Pons (tissue), 1 donor: Measurements from ENCODE around the gene CASK.
"Not testable (repeated sequence)": the region's sequence is repeated elsewhere in the genome, so short reads cannot be mapped to it uniquely, and the experiment has no call there.

ENCODE experiments used
- DNase-seq: peaks from one replicate; pipeline ENCODE4 v3.0.0-alpha.2; 2016; ENCODE audit warnings: low spot score

Gene CASK

DNA sequence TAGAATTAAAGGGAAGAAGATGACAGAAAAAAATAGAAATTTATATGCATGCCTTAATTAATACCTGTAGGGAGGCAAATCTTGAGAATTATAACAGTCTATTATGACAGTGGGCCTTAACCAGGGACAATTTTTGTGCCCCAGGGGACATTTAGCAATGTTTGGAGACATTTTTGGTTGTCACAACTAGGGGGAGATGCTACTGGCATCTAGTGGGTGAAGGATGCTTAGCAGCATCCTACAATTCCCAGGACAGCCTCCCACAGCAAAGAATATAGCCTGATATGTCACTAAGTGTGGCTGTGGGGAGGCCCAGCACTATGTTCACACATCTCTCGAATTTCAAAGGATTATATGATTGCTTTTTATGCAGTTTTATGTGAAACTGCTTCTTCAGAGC is 188.8 kb downstream of the CASK start:
- DNase-seq, result peak; percentile 32

DNA sequence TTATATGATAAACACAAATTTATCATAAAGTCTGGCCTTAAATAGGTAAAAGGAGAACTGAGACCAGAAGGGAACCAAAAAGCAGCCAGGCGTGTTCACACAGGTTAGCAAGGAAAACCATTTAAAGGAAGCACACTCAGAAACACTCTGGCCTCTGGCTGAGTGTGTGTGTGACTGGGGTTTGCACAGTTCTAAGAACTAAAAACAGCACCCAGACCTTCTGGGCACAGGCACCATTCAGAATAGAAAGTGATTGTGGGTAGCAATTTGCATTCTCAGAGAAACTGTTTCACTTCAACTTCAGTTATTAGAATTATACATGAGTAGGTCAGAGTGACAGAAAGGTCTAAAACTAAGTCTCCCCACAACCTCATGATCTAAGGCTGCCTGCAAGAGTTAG is 189.4 kb downstream of the CASK start:
- peak; percentile 15 for DNase-seq

DNA sequence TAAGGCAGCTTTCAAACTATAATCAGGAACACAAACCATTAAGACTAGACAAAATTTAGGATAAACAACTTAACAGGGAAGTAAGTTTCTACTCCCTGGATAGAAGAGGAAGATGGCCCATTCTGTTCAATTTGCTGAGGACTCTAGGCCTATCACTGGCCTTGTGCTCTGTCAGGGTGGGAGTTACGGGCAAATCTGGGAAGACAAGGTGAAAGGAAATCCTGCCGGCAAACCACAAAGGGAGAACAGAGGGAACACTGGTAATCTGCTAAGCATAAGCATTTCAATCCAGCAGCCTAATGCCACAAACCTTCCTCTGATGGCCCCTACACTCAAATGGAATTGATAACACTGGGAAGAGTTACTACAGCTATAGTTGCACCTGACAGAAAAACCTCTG is 191.1 kb downstream of the CASK start:
- no peak for DNase-seq

DNA sequence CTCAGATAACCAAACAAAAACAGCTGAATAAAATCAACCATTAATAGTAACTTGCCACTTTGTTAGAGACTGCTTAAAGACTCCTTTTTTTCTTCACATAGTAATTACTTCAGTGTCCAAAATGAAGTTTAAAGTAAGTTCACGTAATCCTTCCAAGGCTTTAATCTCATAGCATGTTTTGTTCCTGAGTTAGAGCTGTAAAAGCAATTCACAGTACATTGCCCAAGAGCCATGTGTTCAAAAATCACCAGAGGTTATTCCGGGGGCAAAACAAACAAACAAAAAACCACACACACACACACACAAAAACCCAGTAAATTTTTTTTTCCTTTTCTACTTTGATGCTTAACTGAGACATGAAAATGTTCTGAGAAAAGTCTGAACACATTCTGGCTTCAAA is 193.3 kb downstream of the CASK start:
- no peak for DNase-seq

DNA sequence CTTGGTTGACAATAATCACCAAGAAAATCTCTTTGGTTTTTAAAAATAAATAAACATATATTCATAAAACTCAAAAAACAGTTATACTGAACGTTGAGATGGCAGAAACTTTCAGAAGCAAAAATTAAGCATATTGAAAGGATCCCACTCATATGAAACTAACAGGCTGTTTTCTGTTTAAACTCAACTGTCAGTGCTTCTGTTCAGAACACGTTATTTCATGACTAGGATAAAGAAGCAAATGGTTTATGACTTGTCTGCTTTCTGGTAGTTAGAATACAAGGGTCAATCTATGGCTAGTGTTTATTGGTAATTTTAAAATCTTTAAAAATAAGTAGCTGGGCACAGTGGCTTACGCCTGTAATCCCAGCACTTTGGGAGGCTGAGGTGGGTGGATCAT is 195.2 kb downstream of the CASK start:
- no peak for DNase-seq

DNA sequence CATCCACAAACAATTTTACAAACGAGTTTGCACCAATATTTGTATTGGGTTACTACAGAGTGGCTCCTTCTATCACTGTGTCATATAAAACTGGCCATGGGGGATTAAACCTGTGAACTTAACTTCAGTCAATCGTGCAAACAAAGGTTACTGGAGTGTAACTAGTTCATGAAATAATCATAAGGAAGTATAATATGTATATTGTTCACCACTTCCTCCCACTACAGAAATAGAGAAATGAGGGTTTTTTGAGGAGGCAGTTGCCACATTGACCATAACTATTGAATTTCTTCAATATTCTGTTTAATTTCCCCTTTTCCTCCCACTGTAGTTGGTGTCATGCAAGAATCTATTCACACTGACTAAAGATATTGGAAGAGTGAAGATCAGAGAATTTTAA is 199.5 kb downstream of the CASK start, which contains the start of gene GPR82:
TSS of gene GPR82 (plus strand) at position 356 of the 400 bp plus-strand sequence. CDS start 2,846 bp downstream, outside the sequence.
- DNase-seq, result no peak

DNA sequence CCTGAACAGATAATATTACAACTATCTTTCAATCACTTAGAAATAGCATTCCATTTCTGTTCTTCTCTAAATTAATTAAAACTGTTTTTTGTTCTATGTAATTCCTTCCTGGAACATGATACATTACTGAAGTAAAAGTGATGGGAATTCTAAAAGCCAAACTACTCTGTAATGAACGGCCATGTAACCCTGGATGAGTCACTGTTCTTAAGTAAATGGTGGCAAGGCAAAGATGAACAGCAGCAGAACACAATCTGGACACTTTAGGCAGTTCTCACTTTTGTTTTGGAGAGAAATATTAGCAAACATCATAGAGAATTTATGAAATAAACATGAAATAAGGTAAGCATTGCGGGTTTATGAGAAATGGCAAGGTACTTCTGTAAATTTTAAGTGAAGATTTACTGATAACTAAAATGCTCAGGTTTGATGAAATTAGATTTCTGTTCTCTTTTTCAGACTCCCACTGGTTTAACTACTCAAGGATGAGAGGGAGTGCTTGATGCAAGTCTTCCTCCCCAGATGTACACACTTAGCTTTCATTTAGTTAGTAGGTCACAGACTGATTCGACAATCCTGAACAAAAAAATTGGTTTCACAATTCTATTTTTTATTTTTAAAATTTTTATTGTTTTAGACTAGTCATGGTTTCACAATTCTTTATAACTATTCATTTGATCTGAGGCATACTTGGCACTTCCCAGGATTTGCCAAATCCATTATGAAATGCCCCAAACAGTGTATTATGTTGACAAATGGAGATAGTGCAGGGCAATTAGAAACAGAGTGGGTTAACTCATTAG is 200.3 kb downstream of the CASK start:
- no peak for DNase-seq

DNA sequence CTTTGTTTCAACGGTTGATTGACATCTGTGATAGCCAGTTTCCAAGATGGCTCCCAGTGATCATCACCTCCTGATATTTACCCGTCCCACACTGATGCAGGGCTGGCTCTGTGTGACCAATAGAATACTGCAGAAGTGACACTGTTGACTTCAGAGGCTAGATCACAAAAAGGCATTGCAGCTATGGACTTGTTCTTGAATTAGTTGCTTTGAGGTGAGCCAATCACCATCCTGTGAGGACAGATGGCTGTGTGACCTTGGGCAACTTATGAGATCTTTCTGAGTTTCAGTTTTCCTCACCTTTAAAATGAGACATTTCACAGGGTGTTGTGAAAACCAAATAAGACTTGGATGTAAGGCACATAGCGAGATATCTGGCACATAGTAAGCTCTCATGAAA is 201.1 kb downstream of the CASK start:
- no peak for DNase-seq

DNA sequence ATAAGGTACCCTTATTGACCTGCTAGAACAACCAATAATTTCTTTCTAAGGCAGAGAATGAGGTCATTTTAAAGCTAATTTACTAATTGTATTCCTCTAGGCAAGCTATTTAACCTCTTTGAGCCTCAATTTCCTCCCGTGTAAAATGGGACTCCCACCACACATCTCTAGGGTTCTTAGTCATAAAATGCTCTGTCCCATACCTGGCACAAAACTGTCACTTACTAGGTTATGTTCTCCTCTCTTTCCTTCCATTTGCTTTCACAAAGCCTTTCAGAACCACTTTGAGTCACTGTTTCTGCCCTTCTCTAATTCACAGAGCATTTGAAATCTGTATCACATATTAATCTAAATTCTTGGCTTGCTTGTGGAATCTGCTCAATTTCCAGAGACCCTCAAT is 201.8 kb downstream of the CASK start:
- no peak for DNase-seq

DNA sequence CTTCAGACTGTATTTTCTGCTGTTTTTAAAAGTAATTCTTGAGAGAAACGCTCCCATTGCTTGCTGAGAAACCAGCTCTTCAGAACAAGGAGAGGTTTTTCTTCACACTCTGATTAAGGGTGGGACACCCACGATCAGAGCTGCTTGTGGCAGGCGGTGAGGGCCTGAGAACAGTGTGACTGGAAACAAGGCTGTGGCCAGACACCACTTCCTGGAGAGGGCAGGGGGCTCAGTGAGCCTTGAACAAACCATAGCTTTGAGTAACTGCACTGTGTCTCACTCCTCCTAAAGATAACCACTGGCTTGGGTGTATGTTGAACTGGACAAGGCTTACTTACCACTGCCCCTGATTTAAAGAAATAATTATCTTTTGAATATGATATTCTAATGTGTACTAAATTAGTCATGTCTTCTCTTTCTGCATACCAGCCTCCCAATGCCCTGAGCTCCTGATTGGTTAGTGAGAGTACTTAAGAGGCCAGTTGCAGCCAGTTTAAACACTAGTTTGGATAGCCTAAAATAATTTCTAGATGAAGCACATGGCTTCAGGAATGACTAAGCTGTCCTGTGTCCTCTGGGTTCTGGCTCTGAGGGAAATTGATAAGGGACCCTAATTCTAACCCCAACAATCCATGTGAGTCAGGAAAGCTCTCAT is 203.1 kb downstream of the CASK start:
- no peak for DNase-seq

DNA sequence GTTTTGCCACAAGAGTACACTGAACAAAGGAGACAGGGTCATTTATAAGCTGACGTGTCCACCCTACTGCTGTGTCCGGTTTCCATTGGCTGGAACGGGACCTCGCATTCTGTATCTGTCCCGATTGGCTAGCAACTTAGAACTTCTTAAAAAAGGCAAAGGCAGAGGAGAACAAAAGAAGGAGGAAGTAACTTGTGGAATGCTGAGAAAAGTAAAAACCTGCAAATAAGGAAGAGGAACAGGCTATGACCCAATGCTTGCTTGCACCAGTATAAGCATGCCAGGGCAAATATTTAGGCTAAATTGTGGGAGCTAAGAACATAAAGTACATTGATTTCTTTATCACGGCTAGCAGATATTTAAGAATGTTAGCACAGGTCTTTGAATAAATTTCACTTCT is 203.7 kb downstream of the CASK start:
- DNase-seq, result not testable (repeated sequence)

DNA sequence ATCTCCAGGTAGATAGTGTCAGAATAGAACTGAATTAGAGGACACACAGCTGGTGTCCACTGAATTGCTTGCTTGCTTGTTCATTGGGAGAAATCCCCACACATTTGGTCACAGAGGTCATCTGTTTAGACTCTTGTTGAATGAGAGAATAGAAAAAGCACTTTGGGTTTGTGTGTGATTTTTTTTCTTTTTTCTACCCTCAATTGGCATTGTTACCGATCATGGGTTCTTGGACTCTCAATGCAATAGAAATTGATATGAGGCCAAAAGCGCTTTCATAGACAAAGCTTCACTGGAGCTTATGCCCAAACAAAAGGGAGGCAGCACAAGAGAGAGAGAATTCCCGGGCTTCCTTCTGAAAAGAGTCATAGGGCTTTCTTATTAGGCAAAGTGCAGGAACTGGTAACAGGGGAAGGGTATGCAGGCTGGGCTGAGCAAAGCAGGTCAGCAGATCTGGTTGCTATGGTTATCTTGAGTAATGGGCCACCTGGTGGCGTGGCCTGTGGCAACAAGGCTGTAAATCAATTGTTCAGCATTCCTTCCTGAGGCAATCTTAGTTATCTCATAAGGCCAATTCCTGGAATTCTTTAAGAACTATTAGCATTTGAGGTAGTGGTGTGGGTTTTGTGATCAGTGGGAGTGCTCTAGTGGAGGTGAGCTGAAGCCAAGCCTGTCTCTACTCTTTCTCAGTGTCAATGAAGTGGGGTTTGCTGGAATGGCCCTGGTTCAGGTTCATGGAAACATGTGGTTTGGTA is 204.7 kb downstream of the CASK start:
- DNase-seq, result peak; percentile 83

DNA sequence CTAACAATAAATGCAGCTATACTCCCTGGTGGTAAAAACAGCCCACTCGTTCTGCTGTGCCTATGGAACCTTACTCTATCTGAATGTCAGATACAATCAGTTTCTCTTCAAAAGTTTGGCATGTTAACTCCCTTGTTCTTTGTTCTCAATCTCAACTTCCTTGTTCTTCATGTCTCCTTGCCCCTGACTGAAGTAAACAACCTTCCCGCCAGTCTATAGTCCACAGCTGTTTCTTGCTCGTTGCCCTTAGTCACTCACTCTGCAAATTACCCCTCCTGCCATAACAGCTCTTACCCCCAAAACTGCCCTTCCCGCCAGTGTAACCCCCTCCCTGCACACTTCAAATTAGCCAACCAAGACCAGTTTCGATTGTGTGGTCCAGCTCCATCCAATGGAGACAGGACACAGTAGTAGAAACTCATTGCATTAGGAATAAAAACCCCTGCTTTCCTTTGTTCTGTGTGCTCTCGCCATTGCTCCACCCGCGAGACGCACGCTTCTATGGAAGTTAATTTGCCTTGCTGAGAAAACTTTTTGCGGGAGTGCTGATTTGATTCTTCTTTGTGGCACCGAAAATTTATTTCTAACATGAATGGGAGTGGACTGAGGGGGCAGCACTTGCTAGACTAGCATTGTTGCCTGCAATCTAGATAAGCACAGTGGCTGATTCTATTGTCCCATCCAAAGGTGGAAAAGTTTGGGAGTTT is 206.4 kb downstream of the CASK start:
- DNase-seq, result no peak

DNA sequence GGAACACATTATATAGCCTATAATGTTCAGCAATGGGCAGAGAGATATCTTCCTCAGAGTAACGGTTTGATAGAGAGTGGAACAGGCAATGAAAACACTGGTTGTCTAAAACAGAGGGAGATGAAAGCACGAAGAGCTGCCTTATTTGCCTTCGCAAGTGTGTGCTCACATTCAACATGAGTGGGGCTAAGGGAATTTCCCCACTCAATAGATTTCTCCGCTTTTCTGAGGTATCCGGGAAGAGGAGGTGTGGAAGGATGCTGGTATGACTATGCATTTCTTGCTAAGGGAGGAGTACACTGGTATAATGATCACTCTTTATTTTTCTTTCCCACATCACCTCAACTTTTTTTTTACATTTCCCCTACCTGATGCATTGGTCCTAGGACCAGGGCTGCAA is 207.1 kb downstream of the CASK start:
- DNase-seq, result no peak

DNA sequence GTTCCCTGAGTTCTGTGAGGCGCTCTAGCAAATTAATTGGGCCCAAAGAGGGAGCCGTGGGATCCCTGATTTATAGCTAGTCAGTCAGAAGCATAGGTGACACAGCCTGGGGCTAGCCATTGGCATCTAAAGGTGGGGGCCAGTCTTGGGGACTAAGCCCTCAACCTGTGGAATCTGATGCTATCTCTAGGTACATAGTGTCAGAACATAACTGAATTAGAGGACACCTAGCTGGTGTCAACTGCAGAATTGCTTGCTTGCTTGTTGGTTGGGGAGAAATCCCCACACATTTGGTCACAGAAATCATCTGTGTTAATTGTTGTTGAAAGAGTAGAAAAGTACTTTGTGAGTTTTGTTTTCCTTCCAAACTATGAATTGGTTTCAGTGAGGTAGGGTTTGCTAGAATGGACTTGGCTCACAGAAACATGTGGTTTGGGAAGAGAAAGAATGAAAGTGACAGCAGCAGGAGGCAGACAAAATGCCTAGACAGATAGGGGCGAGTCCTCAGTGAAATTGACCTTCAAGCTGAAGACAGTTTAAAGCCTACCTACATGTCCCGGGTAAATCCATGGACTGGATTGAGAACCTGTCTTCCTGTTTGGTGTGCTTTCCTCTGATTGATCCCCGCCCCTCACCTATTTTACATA is 212.2 kb downstream of the CASK start:
- DNase-seq, result no peak

DNA sequence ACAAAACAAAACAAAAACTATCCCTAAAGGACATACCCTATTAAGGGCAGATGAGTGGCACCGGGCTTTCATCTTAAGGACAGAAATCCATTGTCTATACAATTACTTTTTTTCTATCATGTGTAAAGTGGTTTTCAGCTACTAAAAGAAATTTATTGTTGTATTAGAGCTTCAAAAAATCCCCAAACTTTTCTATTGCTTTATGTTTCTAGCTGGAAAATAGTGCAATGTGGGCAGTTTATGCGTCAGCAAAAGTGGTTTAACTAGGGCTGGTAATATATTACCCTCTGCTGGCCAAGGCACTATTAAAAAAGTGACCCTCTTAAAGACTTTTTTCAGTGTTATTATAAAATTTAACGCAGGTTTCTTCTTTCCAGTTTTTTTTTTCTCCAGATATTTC is 214.9 kb downstream of the CASK start:
- no peak for DNase-seq

DNA sequence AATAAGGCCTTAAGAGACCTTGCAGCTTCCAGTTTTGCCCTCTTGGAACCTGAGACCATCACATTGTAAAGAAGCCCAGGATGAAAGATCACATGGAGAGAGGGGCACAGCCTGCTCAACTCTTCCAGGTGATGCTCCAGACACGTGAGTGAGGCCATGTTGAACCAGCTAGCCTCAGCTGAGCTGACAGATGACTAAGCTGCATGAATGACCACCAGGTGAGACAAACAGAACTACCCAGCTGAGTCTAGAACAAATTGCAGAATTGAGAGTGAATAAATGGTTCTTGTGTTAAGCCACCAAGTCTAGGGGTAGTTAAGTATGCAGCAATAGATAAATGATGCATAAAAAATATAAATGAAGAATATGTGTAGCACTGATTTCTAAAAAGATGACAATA is 216.1 kb downstream of the CASK start:
- no peak for DNase-seq

DNA sequence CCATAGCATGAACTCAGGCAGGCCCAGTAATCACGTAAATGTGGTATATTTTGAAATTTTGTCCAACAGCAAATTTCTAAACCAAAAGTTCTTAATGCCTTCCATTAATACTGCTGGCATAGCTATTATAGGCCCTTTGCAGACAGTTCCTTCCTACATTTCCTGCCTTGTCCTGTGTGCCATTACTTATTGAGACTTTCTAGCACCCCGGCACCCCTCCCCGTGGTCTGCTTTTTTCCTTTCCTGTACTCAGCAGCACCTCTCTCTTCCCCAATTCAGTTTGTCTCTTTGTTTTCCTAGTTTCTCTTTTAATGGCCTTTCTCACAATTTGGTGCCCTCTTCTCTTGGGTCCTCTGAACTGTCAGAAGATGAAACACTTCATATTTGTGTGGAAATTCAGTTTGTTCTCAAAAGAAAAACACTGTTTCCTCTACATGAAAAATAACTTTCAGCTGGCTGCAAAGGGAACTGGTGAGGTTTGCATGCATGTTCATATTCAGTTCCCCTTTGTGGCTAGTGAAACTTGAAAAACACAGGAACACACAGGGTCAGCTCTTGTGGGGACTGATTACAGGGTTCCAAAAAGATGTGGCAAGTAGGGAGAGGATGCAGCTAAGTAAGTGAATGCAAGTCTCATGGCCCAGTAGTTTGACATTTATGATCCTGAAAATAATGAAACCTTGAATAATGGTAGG is 217.5 kb downstream of the CASK start:
- DNase-seq, result peak; percentile 53

DNA sequence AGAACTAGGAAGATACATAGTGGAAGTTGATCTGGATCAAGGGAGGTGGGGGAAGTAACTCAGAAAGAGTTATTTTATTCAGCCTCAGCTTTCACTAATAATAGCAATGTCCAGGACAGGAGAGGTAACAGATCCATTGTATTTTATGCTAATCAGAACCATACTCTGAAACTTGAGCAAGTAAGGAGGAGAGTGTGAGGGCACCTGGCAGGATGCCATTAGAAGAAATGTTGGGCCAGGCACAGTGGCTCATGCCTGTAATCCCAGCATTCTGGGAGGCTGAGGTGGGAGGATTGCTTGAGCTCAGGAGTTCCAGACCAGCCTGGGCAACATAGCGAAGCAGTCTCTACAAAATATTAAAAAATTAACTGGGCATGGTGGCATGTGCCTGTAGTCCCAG is 218.3 kb downstream of the CASK start:
- DNase-seq, result no peak

DNA sequence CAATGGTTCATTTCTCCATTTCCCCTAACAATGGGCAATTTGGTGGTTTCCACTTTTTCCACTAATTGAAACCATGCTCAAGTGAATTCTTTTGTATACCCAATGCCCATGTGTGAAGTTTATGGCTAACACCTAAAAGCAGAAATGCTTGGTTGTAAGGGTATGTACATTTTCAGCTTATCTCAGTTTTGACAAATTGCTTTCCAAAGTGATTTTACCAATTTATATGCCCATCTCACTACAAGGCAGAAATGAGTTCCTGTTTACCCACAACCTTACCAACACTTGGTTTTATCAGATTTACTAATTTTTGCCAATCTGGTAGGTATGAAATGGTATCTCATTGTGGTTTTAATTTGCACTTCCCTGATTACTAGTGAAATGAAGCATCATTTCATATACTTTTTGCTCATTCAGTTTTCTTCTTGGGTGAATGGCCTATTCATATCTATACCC is 219.8 kb downstream of the CASK start:
- DNase-seq, result no peak

DNA sequence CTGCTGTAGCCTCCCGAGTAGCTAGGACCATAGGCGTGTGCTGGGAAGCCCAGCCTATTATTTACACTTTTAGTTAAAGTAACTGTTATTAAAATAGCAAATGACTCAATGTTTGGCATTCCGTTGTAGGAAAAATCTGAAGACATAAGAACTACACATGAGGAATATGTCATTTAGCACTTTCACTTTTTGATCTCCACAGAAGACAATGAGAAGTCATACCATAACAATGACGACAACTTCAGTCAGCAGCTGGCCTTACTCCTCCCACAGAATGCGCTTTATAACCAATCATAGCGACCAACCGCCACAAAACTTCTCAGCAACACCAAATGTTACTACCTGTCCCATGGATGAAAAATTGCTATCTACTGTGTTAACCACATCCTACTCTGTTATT is 227.9 kb downstream of the CASK start:
- DNase-seq, result no peak
